HCT116 (cell line): ENCODE data around the gene MIER2. TPM values are rescaled to one million over a fixed set of nuclear protein-coding genes. Genes with fewer than 3 reads are reported as not detected.

Experiments
- ATAC-seq: fragments of 200-7000 bp; cut with Tn5 transposase; 2 replicates; pipeline ENCODE4 v1.9.1; 2020; ENCODE audit warnings: mild to moderate bottlenecking, moderate library complexity
- BruUV-seq: library from RNA; stranded (reverse); fragments of 400-500 nt; replicated peaks from 2 replicates; lab custom pipeline; 2021; lab: Mats Ljungman, UMichigan
- CTCF ChIA-PET: fragments of 300-600 bp; sonication (Branson Sonifier 250); formaldehyde crosslinking; loops from one replicate; lab custom pipeline; 2021; ENCODE audit warnings: antibody characterized with exemption; lab: Charles Lee
- POLR2A ChIA-PET: fragments of 300-600, 350-600 bp; sonication (Branson Sonifier 250); formaldehyde crosslinking; loops from one replicate; lab custom pipeline; 2021; ENCODE audit warnings: antibody characterized with exemption; lab: Charles Lee
- RAD21 ChIA-PET, 2 experiments: fragments of 300-600 bp; sonication (Branson Sonifier 250); formaldehyde crosslinking; loops; one replicate each; lab custom pipeline; 2023; ENCODE audit warnings: low total read pairs in 2 of 2; ENCODE audit not compliant: uncharacterized antibody in 2 of 2, unreplicated experiment in 2 of 2, low non-redundant PET in 1 of 2; lab: Charles Lee
- DNase-seq: peaks from one replicate; pipeline ENCODE4 v3.0.0-alpha.2; 2010; ENCODE audit warnings: low read depth, low spot score
- H2AFZ ChIP-seq: fragments of 200-600 bp; shearing (Covaris generic), sonication (generic); 2 replicates; pipeline ENCODE4 v1.6.1; 2017; ENCODE audit warnings: low read depth, mixed run types, mixed read lengths, antibody characterized with exemption, low read length; ENCODE audit not compliant: poor library complexity, severe bottlenecking
- H3K27ac ChIP-seq: 2 replicates; pipeline ENCODE4 v1.5.1; 2012; ENCODE audit warnings: low read depth, low read length
- H3K27me3 ChIP-seq: fragments of 200-600 bp; sonication (generic); 2 replicates; pipeline ENCODE4 v1.6.1; 2016; ENCODE audit warnings: mixed run types, low read length, mixed read lengths; ENCODE audit not compliant: insufficient read depth
- H3K36me3 ChIP-seq, 2 experiments: fragments of 200-500 bp in 1 of 2; fragments of 200-600 bp in 1 of 2; sonication (Bioruptor generic) in 1 of 2; sonication (generic) in 1 of 2; 2 replicates each; pipeline versions ENCODE4 v1.5.1 to v1.6.1; 2014 to 2016; ENCODE audit warnings: low read length in 2 of 2, inconsistent platforms in 1 of 2, mixed read lengths in 1 of 2, mixed run types in 1 of 2; ENCODE audit not compliant: insufficient read depth in 2 of 2, control insufficient read depth in 1 of 2
- H3K4me1 ChIP-seq, 2 experiments: fragments of 200-600 bp in 1 of 2; sonication (generic) in 1 of 2; 2 replicates each; pipeline versions ENCODE4 v1.5.1 to v1.6.1; 2012 to 2017; ENCODE audit warnings: low read length in 2 of 2, inconsistent platforms in 1 of 2, mild to moderate bottlenecking in 1 of 2, mixed read lengths in 1 of 2, mixed run types in 1 of 2, moderate library complexity in 1 of 2; ENCODE audit not compliant: insufficient read depth in 2 of 2, control insufficient read depth in 1 of 2
- H3K4me2 ChIP-seq: fragments of 200-600 bp; sonication (generic); 2 replicates; pipeline ENCODE4 v1.6.1; 2017; ENCODE audit warnings: mixed run types, low read length, mixed read lengths
- H3K4me3 ChIP-seq, 2 experiments: fragments of 200-600 bp in 1 of 2; sonication (generic) in 1 of 2; replicated peaks in 1 of 2; 2 replicates each; pipeline ENCODE4 v1.5.1; 2011 to 2016; ENCODE audit warnings: low read length in 2 of 2, control low read depth in 1 of 2, low read depth in 1 of 2, mild to moderate bottlenecking in 1 of 2, mixed read lengths in 1 of 2, mixed run types in 1 of 2
- H3K79me2 ChIP-seq: fragments of 200-600 bp; sonication (generic); 2 replicates; pipeline ENCODE4 v1.6.1; 2017; ENCODE audit warnings: mild to moderate bottlenecking, mixed run types, low read length, moderate library complexity, mixed read lengths; ENCODE audit not compliant: insufficient read depth
- H3K9ac ChIP-seq: fragments of 200-600 bp; sonication (generic); 2 replicates; pipeline ENCODE4 v1.6.1; 2016; ENCODE audit warnings: low read length, mixed read lengths
- H3K9me2 ChIP-seq: fragments of 200-600 bp; sonication (generic), shearing (Covaris generic); 2 replicates; pipeline ENCODE4 v1.6.1; 2017; ENCODE audit warnings: mixed run types, mild to moderate bottlenecking, moderate library complexity; ENCODE audit not compliant: insufficient read depth
- H3K9me3 ChIP-seq, 2 experiments: fragments of 200-500 bp in 1 of 2; fragments of 200-600 bp in 1 of 2; sonication (Bioruptor generic) in 1 of 2; sonication (generic) in 1 of 2; 2 replicates each; pipeline ENCODE4 v1.6.1; 2014 to 2017; ENCODE audit warnings: low read length in 2 of 2, mixed read lengths in 2 of 2, inconsistent platforms in 1 of 2, low read depth in 1 of 2, mild to moderate bottlenecking in 1 of 2, mixed run types in 1 of 2, moderate library complexity in 1 of 2; ENCODE audit not compliant: control insufficient read depth in 1 of 2, insufficient read depth in 1 of 2
- H4K20me1 ChIP-seq: fragments of 200-600 bp; sonication (generic), shearing (Covaris generic); 2 replicates; pipeline ENCODE4 v1.6.1; 2017; ENCODE audit warnings: mixed run types, mild to moderate bottlenecking, moderate library complexity; ENCODE audit not compliant: insufficient read depth
- CEBPB ChIP-seq: IDR thresholded peaks from 2 replicates; pipeline ENCODE4 v1.6.1; 2012; ENCODE audit warnings: low read depth
- CTCF ChIP-seq, 3 experiments: fragments of 200-600 bp in 1 of 3; sonication (generic) in 1 of 3; IDR thresholded peaks in 2 of 3; conservative IDR thresholded peaks in 1 of 3; 2 replicates each; pipeline ENCODE4 v1.5.1; 2012 to 2017; ENCODE audit warnings: low read depth in 2 of 3, low read length in 2 of 3, antibody characterized with exemption in 1 of 3, borderline replicate concordance in 1 of 3, control low read depth in 1 of 3, mild to moderate bottlenecking in 1 of 3, mixed read lengths in 1 of 3, mixed run types in 1 of 3, moderate library complexity in 1 of 3; ENCODE audit not compliant: insufficient read depth in 1 of 3
- EZH2 ChIP-seq: fragments of 200-600 bp; sonication (generic); IDR thresholded peaks from 2 replicates; pipeline ENCODE4 v1.6.1; 2017; ENCODE audit warnings: antibody characterized with exemption, mixed run types
- TCF7L2 ChIP-seq: IDR thresholded peaks from 2 replicates; pipeline ENCODE4 v1.7.0; 2011; ENCODE audit warnings: borderline replicate concordance, inconsistent platforms; ENCODE audit not compliant: insufficient read depth, insufficient read length; ENCODE audit errors: extremely low read depth
- ZNF274 ChIP-seq: fragments of 200-500 bp; sonication (Bioruptor generic); IDR thresholded peaks from 2 replicates; pipeline ENCODE4 v1.6.1; 2014; ENCODE audit warnings: mild to moderate bottlenecking, low read depth, low read length, inconsistent platforms
- intact Hi-C: fragments of 100-400 bp; cut with micrococcal nuclease; formaldehyde crosslinking; loops from 2 replicates; pipeline ENCODE4 v1.10.0; 2022
- total RNA-seq: library from RNA; stranded (reverse); gene quantifications from one replicate; pipeline ENCODE4 v1.2.1, GENCODE V29; 2021; ENCODE audit not compliant: unreplicated experiment
- TF ChIP-seq, protein P1 (sequence below): IDR thresholded peaks from 2 replicates; pipeline ENCODE4 v1.6.1; 2012

MIER2 gene
- total RNA-seq, 1 experiment from 2014 or later, result 41.5 TPM

DNA sequence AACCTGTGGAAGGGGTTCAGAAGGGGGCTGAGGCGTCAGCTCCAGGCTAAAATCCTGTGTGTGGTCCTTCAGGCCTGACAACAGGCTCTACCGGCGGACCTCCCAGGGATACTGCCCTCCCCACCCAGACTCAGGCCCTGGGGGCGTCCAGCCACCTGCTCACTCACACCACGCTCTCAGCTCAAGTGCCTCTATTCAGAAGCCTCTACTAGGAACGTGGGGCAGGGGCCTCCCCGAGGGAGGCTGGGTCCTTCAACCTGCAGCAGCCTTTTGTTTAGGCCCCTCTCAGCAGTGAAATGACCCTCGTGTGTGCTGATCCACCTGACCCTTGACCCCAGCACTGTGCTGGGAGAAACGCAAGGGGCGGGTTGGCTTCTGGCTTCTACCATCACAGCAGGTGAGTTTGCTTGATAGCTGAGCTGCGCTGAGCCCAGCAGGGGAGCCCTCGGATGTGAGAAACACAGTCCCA lies 64.0 kb downstream of the MIER2 start:
- no peak for ATAC-seq
- no peaks in the 10 kb centered on the region for H3K9me3 ChIP-seq
- H3K4me1 ChIP-seq, result no peaks in the 10 kb centered on the region
- H3K9me2 ChIP-seq, result no peaks in the 10 kb centered on the region
- no TSS peak for BruUV-seq
- H4K20me1 ChIP-seq, result no peaks in the 10 kb centered on the region
- peaks cover 16 to 29% of the 10 kb centered on the region in 2 experiments; a peak in 3 of 4 replicates for H3K36me3 ChIP-seq
- TF ChIP-seq CTCF (IDR thresholded peaks at IDR 0.05 in 2 of 3, conservative IDR thresholded peaks at IDR 0.05 in 1 of 3; ENCODE audit: borderline replicate concordance in 1 of 3, insufficient read depth in 1 of 3, low read depth in 2 of 3, low read length in 2 of 3) (no peak), CEBPB (no peak), TCF7L2 (no peak)
- TF ChIP-seq, protein P1, sequence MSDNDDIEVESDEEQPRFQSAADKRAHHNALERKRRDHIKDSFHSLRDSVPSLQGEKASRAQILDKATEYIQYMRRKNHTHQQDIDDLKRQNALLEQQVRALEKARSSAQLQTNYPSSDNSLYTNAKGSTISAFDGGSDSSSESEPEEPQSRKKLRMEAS, result no peak
- intact Hi-C loops, result no loop called here
- CTCF ChIA-PET, result no interaction called here
- RAD21 ChIA-PET, result interaction anchor here in 1 of 2 experiments (0.6 kb wide), 1 partner anchor 13 kb away, joined by 4 read pairs; no protein-coding TSS in a partner anchor
- DNase-seq, result no peak
- H3K4me3 ChIP-seq, result no peak overlapping the region
- H3K79me2 ChIP-seq, result peaks cover 15% of the 10 kb centered on the region
- no peak overlapping the region for H3K27ac ChIP-seq
- H2AFZ ChIP-seq, result no peak overlapping the region
- POLR2A ChIA-PET, result no interaction called here
- H3K9ac ChIP-seq, result no peak overlapping the region
- no peak overlapping the region for H3K4me2 ChIP-seq
- no peaks in the 10 kb centered on the region for H3K27me3 ChIP-seq

DNA sequence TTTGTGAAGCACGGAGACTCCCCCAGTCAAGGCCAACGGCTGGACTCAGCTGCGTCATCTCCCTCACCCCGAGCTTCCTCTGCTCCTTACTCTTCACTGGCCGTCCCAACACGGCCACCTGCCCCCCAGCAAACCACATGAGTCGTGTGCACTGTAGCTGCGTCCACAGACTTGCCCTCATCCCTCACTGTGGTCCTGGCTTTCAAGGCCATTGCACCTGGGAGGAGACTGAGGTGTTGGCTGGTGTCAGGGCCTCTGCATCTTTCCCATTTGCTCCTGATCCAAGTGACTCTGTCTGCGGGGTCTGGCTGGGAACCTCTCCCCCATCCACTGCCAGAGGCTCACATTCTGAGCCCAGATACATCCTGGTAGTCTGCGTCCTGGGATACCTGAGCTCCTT lies 64.9 kb downstream of the MIER2 start:
- ChIA-PET RAD21 (no interaction called here), POLR2A (no interaction called here), CTCF (no interaction called here)
- Histone ChIP-seq H3K4me2 (no peak overlapping the region), H4K20me1 (no peaks in the 10 kb centered on the region), H2AFZ (no peak overlapping the region), H3K4me3 (no peak overlapping the region), H3K9ac (no peak overlapping the region), H3K27me3 (no peaks in the 10 kb centered on the region), H3K9me3 (no peaks in the 10 kb centered on the region), H3K79me2 (peaks cover 14% of the 10 kb centered on the region), H3K36me3 (peaks cover 16 to 28% of the 10 kb centered on the region in 2 experiments; a peak in 3 of 4 replicates)
- DNase-seq, result no peak
- intact Hi-C loops, result no loop called here
- BruUV-seq, result no TSS peak
- TF ChIP-seq ZNF274 (no peak), EZH2 (no peak)
- TF ChIP-seq, all 23 proteins: peak for 0
- ATAC-seq, result 0 out of 2 replicates have a peak, but pooled peaks have one; percentile 22
- Histone ChIP-seq H3K9me2 (no peaks in the 10 kb centered on the region), H3K27ac (no peak overlapping the region; the same call in 1 of the 2 replicates), H3K4me1 (no peaks in the 10 kb centered on the region)
